Right atrium auricular region (tissue), 2 donors: ENCODE measurements around the gene TAF3. TPM values are rescaled to one million over a fixed set of nuclear protein-coding genes. Genes with fewer than 3 reads are reported as not detected.

ENCODE experiments used
- DNase-seq: peaks from one replicate; pipeline ENCODE4 v3.0.0-alpha.2; 2019; ENCODE audit warnings: low spot score
- H3K27ac ChIP-seq, 2 donors: fragments of 200-600 bp; sonication (generic); 1 replicate in 1 of 2; 2 replicates in 1 of 2; pipeline ENCODE4 v1.5.1; 2016 to 2019
- H3K27me3 ChIP-seq, 2 donors: fragments of 200-600 bp; sonication (generic); one replicate each; pipeline versions ENCODE4 v1.5.1 to v1.6.0; 2017 to 2019
- H3K36me3 ChIP-seq: fragments of 200-600 bp; sonication (generic); one replicate; pipeline ENCODE4 v1.5.1; 2016
- H3K4me1 ChIP-seq, 2 donors: fragments of 200-600 bp; sonication (generic); one replicate each; pipeline versions ENCODE4 v1.5.1 to v1.6.0; 2017 to 2019
- H3K4me3 ChIP-seq, 2 donors: fragments of 200-600 bp; sonication (generic); 1 replicate in 1 of 2; 2 replicates in 1 of 2; pipeline ENCODE4 v1.5.1; 2017 to 2019; ENCODE audit warnings: mild to moderate bottlenecking in 1 of 2, moderate library complexity in 1 of 2
- H3K9me3 ChIP-seq, 2 donors: fragments of 200-600 bp; sonication (generic); one replicate each; pipeline ENCODE4 v1.5.1; 2019
- CTCF ChIP-seq, 2 donors: fragments of 200-600 bp; sonication (generic); IDR thresholded peaks; one replicate each; pipeline ENCODE4 v1.5.1; 2019; ENCODE audit warnings: antibody characterized with exemption in 2 of 2
- total RNA-seq, 2 donors: library from RNA; depleted of rRNA; stranded (reverse); fragments of >200 nt; gene quantifications; one replicate each; pipeline ENCODE4 v1.1.0, GENCODE V29; 2016

The TAF3 gene
- total RNA-seq, 2 donors from 2014 or later, result 4.6 to 6.1 TPM

- Histone ChIP-seq H3K4me3 (peak overlapping the region; percentile 8 to 28), H3K9me3 (no peaks in the 10 kb centered on the region), H3K27ac (no peak overlapping the region), H3K4me1 (peaks cover 0 to 46% of the 10 kb centered on the region in 2 donors), H3K27me3 (peaks cover 59 to 92% of the 10 kb centered on the region in 2 donors), H3K36me3 (no peaks in the 10 kb centered on the region)
- no peak for TF ChIP-seq CTCF (IDR thresholded peaks at IDR 0.05)
- no peak for DNase-seq
These were observed 226.8 kb downstream of the TAF3 start for GRCh38 chr10:8044908-8045725.

GRCh38 chr10:8045726-8046494, 227.6 kb downstream of the TAF3 start:
- TF ChIP-seq CTCF (IDR thresholded peaks at IDR 0.05), result no peak
- no peak for DNase-seq
- no peak overlapping the region for H3K27ac ChIP-seq
- H3K9me3 ChIP-seq, result no peaks in the 10 kb centered on the region
- H3K4me1 ChIP-seq, result peaks cover 0 to 54% of the 10 kb centered on the region in 2 donors
- peaks cover 59 to 92% of the 10 kb centered on the region in 2 donors for H3K27me3 ChIP-seq
- no peaks in the 10 kb centered on the region for H3K36me3 ChIP-seq
- H3K4me3 ChIP-seq, result no peak overlapping the region

- no peaks in the 10 kb centered on the region for H3K9me3 ChIP-seq
- no peak overlapping the region for H3K4me3 ChIP-seq
- no peak overlapping the region for H3K27ac ChIP-seq
- no peaks in the 10 kb centered on the region for H3K36me3 ChIP-seq
- DNase-seq, result no peak
- peaks cover 0 to 72% of the 10 kb centered on the region in 2 donors for H3K4me1 ChIP-seq
- H3K27me3 ChIP-seq, result peaks cover 71 to 96% of the 10 kb centered on the region in 2 donors
- no peak for TF ChIP-seq CTCF (IDR thresholded peaks at IDR 0.05)
These were observed 229.4 kb downstream of the TAF3 start for GRCh38 chr10:8047452-8048280.

GRCh38 chr10:8048281-8049008, 230.1 kb downstream of the TAF3 start:
- peaks cover 0 to 72% of the 10 kb centered on the region in 2 donors for H3K4me1 ChIP-seq
- DNase-seq, result no peak
- no peaks in the 10 kb centered on the region for H3K9me3 ChIP-seq
- TF ChIP-seq CTCF (IDR thresholded peaks at IDR 0.05), result no peak
- no peaks in the 10 kb centered on the region for H3K36me3 ChIP-seq
- no peak overlapping the region for H3K27ac ChIP-seq
- H3K4me3 ChIP-seq, result no peak overlapping the region
- H3K27me3 ChIP-seq, result peaks cover 69 to 96% of the 10 kb centered on the region in 2 donors
